C4-2B (cell line): ENCODE results near the gene NFAT5.

Experiments
- H3K27ac ChIP-seq: fragments of 450-650 bp; 2 replicates; pipeline ENCODE4 v1.5.1; 2017
- CTCF ChIP-seq: fragments of 450-650 bp; conservative IDR thresholded peaks from 2 replicates; pipeline ENCODE4 v1.5.1; 2017; ENCODE audit warnings: mild to moderate bottlenecking
- ZFX ChIP-seq: fragments of 450-650 bp; IDR thresholded peaks from 2 replicates; pipeline ENCODE4 v1.6.1; 2017

The NFAT5 gene

GRCh38 chr16:69526831-69527655, 38.7 kb upstream of the NFAT5 start:
- no peak overlapping the region for H3K27ac ChIP-seq
- TF ChIP-seq ZFX (no peak), CTCF (no peak)

- no peak overlapping the region for H3K27ac ChIP-seq
Observed at GRCh38 chr16:69531988-69532387, 33.8 kb upstream of the NFAT5 start.

GRCh38 chr16:69532641-69533455, 32.9 kb upstream of the NFAT5 start:
- no peak overlapping the region for H3K27ac ChIP-seq
- TF ChIP-seq CTCF (no peak), ZFX (no peak)

More at GRCh38 chr16:69531988-69532387, 33.8 kb upstream of the NFAT5 start:
- TF ChIP-seq CTCF (no peak), ZFX (no peak)

- TF ChIP-seq CTCF (no peak), ZFX (no peak)
- no peak overlapping the region for H3K27ac ChIP-seq
Observed at GRCh38 chr16:69534720-69535119, 31.0 kb upstream of the NFAT5 start.

- H3K27ac ChIP-seq: no peak overlapping the region
Observed at GRCh38 chr16:69535123-69536050, 30.4 kb upstream of the NFAT5 start.

GRCh38 chr16:69537706-69538080, 28.1 kb upstream of the NFAT5 start:
- TF ChIP-seq CTCF (no peak), ZFX (no peak)
- H3K27ac ChIP-seq: no peak overlapping the region

More at GRCh38 chr16:69535123-69536050, 30.4 kb upstream of the NFAT5 start:
- TF ChIP-seq CTCF (no peak), ZFX (no peak)
